ENCODE data around the gene ENOX1. TPM values are rescaled to one million over a fixed set of nuclear protein-coding genes. Genes with fewer than 3 reads are reported as not detected.

The ENOX1 gene
- total RNA-seq, 1 donor from 2014 or later: 0.71 TPM

- H3K4me3 ChIP-seq (ENCODE audit: low read depth, low read length): no peak overlapping the region
- DNase-seq (ENCODE audit: low read depth): no peak
- TF ChIP-seq CTCF (IDR thresholded peaks at IDR 0.05; ENCODE audit: insufficient read depth, low read length, poor library complexity, severe bottlenecking): no peak
- H3K27me3 ChIP-seq (ENCODE audit: control insufficient read depth, insufficient read depth, low read length): no peaks in the 10 kb centered on the region
- no peaks in the 10 kb centered on the region for H3K36me3 ChIP-seq (ENCODE audit: control insufficient read depth, insufficient read depth, low read length)
Observed at GRCh38 chr13:43516401-43516833, 270.4 kb downstream of the ENOX1 start.

DNA sequence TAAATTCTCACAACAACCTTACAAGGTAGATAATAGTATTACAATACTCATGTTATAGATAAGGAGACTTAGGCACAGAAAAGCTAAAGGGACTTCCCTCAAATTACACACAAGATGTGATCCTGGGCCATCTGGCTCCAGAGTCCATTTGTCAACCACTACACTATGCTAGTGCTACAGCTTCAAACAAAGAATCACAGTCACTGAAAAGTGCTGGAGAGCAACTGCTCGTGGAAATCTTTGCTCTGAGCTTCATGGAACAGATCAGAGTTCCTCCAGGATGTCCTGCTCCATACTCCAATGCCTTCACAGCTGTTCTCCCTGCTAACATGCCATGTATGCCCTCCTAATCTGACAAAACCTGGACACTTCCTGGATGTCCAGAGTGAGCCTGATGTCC lies 271.2 kb downstream of the ENOX1 start:
- no peak for DNase-seq (ENCODE audit: low read depth)
- no peak overlapping the region for H3K4me3 ChIP-seq (ENCODE audit: low read depth, low read length)
- no peak for TF ChIP-seq CTCF (IDR thresholded peaks at IDR 0.05; ENCODE audit: insufficient read depth, low read length, poor library complexity, severe bottlenecking)
- H3K36me3 ChIP-seq (ENCODE audit: control insufficient read depth, insufficient read depth, low read length): no peaks in the 10 kb centered on the region
- H3K27me3 ChIP-seq (ENCODE audit: control insufficient read depth, insufficient read depth, low read length): no peaks in the 10 kb centered on the region

DNA sequence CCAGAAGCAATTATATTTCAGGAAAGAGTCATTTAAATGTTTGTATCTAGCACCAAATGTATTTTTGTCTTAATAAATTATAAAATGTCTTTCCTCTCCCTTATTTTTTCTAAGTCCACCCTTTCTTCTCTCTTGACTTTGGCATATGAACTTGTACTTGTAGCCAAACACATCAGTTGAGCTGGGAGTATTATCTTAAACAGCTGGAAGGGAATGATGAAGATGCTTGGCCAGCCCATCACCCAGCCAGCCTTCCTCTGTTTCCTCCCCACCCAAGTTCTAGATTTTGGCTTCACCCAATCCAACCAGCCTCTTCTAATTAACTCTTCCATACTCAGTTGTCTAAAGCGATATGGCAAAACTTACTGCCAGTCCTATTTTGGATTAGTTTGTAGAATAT lies 272.5 kb downstream of the ENOX1 start:
- no peak for DNase-seq (ENCODE audit: low read depth)
- H3K4me3 ChIP-seq (ENCODE audit: low read depth, low read length): no peak overlapping the region
- H3K36me3 ChIP-seq (ENCODE audit: control insufficient read depth, insufficient read depth, low read length): no peaks in the 10 kb centered on the region
- H3K27me3 ChIP-seq (ENCODE audit: control insufficient read depth, insufficient read depth, low read length): no peaks in the 10 kb centered on the region
- no peak for TF ChIP-seq CTCF (IDR thresholded peaks at IDR 0.05; ENCODE audit: insufficient read depth, low read length, poor library complexity, severe bottlenecking)

DNA sequence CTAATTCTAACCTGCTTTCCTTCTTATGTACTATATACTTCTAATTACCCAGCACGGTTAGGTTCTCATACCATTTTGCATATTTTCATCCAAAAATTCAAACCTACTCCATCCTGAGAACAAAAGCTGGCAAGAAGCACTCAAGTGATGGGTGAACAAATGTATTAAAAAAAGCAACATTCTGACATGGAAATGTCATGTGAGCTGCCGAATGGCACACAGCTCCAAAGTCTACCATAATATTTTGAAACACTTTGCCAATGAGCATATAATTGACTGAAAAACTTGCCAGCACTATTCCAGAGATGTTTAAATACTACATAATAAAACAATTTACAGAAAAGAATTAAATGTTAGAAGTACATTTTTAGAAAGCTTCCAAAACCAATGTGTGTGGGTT lies 274.6 kb downstream of the ENOX1 start:
- H3K27me3 ChIP-seq (ENCODE audit: control insufficient read depth, insufficient read depth, low read length): no peaks in the 10 kb centered on the region

DNA sequence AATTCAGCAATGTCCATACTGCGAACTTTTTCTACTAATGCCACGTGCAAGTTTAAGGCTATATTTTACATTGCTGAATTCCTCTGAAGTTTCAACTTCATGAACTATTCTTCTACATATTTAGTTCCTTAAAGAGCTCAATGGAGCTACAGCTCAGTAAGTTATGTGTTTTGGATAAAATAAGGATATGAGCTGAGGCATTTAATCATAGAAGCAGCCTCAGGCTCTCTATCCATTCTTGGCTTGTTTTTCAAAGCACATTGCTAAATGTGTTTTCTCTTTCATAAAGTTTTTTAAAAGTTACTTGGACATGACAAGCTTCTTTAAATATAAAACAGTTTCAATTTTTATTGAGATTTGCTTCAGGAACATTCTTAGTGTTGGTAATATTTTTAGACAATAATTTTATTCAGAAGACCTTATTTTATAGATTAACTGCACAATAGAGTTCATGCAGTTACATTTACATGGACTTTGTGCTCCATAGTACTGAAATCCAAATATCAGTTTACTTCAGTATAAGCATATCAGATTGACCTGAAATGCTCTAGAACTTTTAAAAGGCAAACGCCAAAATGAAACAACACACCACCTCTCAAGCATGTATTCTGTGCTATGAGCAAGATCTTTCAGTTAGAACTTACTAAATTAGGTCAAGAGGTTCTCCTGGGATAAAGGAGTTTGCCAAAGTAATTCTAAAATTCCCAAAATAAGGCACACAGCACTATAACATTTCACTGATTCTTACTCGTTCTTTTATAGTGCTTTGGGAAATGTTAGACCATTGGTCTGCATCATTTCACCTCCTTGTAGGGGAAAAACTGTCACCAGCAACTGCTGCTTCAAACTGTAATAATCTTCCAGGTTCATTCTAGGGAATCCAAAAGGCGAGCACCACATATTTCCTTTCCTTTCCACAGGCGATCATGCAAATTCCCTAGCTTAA lies 275.5 kb downstream of the ENOX1 start:
- DNase-seq (ENCODE audit: low read depth): no peak
- Histone ChIP-seq H3K4me3 (ENCODE audit: low read depth, low read length) (no peak overlapping the region), H3K27me3 (ENCODE audit: control insufficient read depth, insufficient read depth, low read length) (no peaks in the 10 kb centered on the region), H3K36me3 (ENCODE audit: control insufficient read depth, insufficient read depth, low read length) (no peaks in the 10 kb centered on the region)
- no peak for TF ChIP-seq CTCF (IDR thresholded peaks at IDR 0.05; ENCODE audit: insufficient read depth, low read length, poor library complexity, severe bottlenecking)

More for the DNA sequence above, 274.6 kb downstream of the ENOX1 start:
- no peak for DNase-seq (ENCODE audit: low read depth)
- Histone ChIP-seq H3K4me3 (ENCODE audit: low read depth, low read length) (no peak overlapping the region), H3K36me3 (ENCODE audit: control insufficient read depth, insufficient read depth, low read length) (no peaks in the 10 kb centered on the region)
- no peak for TF ChIP-seq CTCF (IDR thresholded peaks at IDR 0.05; ENCODE audit: insufficient read depth, low read length, poor library complexity, severe bottlenecking)

All from kidney epithelial cell (primary cell).